GM23338 (cell line): Measurements from ENCODE around the gene AKAP13.

Experiments used
- CREB1 ChIP-seq: fragments of 250-450 bp; sonication (Bioruptor Pico); IDR thresholded peaks from 2 replicates; pipeline ENCODE4 v1.5.0; 2020; ENCODE audit warnings: low read depth, mild to moderate bottlenecking, moderate library complexity
- CTCF ChIP-seq, 2 experiments: fragments of 200-600 bp in 1 of 2; sonication (generic) in 1 of 2; conservative IDR thresholded peaks; 2 replicates each; pipeline versions ENCODE4 v1.5.1 to v1.6.1; 2016 to 2017; ENCODE audit warnings: antibody characterized with exemption in 2 of 2, low read depth in 2 of 2, mild to moderate bottlenecking in 2 of 2, moderate library complexity in 1 of 2
- ETS1 ChIP-seq: IDR thresholded peaks from 2 replicates; pipeline ENCODE4 v1.6.1; 2016; ENCODE audit warnings: antibody characterized with exemption
- EZH2 ChIP-seq: fragments of 200-600 bp; sonication (generic); IDR thresholded peaks from one replicate; pipeline ENCODE4 v1.8.0; 2017; ENCODE audit warnings: antibody characterized with exemption, mild to moderate bottlenecking, low read depth; ENCODE audit not compliant: unreplicated experiment
- EZH2phosphoT487 ChIP-seq: fragments of 200-600 bp; sonication (generic); IDR thresholded peaks from one replicate; pipeline ENCODE4 v1.8.1; 2018; ENCODE audit warnings: antibody characterized with exemption; ENCODE audit not compliant: unreplicated experiment
- JUNB ChIP-seq: IDR thresholded peaks from one replicate; pipeline ENCODE4 v1.6.1; 2016; ENCODE audit warnings: antibody characterized with exemption; ENCODE audit not compliant: unreplicated experiment
- NANOG ChIP-seq: IDR thresholded peaks from 2 replicates; pipeline ENCODE4 v1.6.1; 2016; ENCODE audit warnings: antibody characterized with exemption, borderline replicate concordance
- POLR2AphosphoS5 ChIP-seq: IDR thresholded peaks from 2 replicates; pipeline ENCODE4 v1.6.1; 2016; ENCODE audit warnings: antibody characterized with exemption, low read depth
- ZNF114 ChIP-seq: fragments of 250-450 bp; sonication (Bioruptor Pico); IDR thresholded peaks from 2 replicates; pipeline ENCODE4 v1.5.0; 2020; ENCODE audit warnings: mild to moderate bottlenecking, moderate library complexity
- TF ChIP-seq, protein P1 (sequence below): IDR thresholded peaks from one replicate; pipeline ENCODE4 v1.6.1; 2018; ENCODE audit warnings: antibody characterized with exemption; ENCODE audit not compliant: unreplicated experiment

GRCh38 chr15:85404176-85404917 is 23.9 kb downstream of the AKAP13 start:
- TF ChIP-seq CTCF (conservative IDR thresholded peaks at IDR 0.05; ENCODE audit: low read depth in 2 of 2) (no peak), JUNB (no peak), EZH2 (no peak), NANOG (no peak), POLR2AphosphoS5 (no peak), ZNF114 (no peak), ETS1 (no peak), EZH2phosphoT487 (no peak), CREB1 (no peak)
- TF ChIP-seq, protein P1, sequence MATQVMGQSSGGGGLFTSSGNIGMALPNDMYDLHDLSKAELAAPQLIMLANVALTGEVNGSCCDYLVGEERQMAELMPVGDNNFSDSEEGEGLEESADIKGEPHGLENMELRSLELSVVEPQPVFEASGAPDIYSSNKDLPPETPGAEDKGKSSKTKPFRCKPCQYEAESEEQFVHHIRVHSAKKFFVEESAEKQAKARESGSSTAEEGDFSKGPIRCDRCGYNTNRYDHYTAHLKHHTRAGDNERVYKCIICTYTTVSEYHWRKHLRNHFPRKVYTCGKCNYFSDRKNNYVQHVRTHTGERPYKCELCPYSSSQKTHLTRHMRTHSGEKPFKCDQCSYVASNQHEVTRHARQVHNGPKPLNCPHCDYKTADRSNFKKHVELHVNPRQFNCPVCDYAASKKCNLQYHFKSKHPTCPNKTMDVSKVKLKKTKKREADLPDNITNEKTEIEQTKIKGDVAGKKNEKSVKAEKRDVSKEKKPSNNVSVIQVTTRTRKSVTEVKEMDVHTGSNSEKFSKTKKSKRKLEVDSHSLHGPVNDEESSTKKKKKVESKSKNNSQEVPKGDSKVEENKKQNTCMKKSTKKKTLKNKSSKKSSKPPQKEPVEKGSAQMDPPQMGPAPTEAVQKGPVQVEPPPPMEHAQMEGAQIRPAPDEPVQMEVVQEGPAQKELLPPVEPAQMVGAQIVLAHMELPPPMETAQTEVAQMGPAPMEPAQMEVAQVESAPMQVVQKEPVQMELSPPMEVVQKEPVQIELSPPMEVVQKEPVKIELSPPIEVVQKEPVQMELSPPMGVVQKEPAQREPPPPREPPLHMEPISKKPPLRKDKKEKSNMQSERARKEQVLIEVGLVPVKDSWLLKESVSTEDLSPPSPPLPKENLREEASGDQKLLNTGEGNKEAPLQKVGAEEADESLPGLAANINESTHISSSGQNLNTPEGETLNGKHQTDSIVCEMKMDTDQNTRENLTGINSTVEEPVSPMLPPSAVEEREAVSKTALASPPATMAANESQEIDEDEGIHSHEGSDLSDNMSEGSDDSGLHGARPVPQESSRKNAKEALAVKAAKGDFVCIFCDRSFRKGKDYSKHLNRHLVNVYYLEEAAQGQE = no peak
